GM18505 (cell line): ENCODE measurements around the gene IGSF21.

Experiments used
- ATAC-seq: cut with Tn5 transposase; IDR thresholded peaks from one replicate; pipeline ENCODE4 v1.9.1; 2021; ENCODE audit not compliant: unreplicated experiment
- POLR2A ChIP-seq: IDR thresholded peaks from 4 replicates; pipeline ENCODE4 v1.6.1; 2011; ENCODE audit warnings: borderline replicate concordance; ENCODE audit not compliant: insufficient read depth, insufficient read length; ENCODE audit errors: extremely low read depth

IGSF21 gene

DNA sequence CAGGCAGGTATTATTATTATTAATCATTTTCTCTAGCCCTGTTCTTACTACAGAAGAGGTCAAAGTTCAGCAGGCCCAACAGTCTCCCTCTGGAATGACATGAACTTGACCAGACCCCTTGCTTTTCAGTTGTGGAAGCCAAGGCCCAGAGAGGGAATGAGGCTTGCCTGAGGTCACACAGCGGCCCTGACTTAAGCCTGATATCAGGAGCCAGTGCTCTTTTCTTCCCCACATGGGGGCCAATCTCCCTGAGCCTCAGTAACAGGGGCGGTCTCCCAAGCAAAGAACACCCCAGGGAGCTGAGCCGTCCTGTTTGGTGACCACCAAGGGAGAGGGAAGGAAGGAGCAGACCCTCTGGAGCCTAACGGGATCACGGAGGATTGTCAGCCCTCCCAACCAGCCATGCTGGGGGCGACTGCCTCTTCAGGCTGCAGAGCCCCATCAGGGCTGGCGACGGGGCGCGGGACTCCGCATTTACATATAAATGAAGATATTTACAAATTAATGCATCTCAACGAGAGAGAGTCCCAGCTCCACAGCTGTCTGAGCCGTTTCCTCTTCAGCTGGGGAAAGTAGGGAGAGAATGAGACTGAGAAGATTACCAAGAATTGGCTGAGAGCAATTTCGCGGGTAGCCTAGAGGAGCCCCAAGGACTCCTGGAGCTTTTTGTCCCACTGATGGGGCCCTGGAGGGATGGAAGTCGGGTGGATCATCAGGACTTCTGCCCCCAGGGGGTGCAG, 187.0 kb downstream of the IGSF21 start:
- ATAC-seq: no peak
- TF ChIP-seq POLR2A: no peak

DNA sequence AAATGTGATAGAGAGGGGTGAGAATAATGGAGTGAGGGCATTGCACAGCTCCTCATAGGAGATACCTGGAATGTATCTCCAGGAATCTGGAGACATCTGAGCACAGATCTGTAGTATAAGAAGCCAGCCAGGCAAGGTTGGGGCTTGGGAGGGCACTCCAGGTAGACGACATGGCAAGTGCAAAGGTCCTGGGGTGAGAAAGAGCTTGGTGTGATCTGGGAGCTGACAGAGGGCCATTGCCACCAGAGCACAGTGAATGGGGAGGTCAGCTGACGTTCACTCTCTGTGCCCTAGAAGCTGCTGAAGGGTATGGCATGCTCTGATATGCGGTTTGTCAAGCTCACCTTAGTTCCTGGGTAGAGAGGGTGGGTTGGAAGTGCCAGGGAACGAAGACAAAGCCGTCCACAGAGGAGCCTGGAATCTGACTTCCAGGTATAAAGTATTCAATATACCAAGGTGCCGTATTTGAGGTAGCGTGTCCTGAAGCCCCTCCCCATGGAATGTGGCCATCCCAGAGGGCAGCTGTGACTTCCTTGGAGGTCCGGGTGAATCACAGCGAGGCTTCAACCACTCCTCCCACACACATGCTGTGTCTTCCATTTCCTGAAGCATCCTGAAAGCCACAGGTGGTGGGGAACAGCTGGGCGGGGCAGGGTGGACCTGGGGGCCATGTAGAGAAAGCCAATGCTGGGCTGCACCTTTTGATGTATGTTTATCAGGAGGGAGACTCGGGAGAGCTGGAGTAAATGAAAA, 190.5 kb downstream of the IGSF21 start:
- no peak for ATAC-seq
- no peak for TF ChIP-seq POLR2A

DNA sequence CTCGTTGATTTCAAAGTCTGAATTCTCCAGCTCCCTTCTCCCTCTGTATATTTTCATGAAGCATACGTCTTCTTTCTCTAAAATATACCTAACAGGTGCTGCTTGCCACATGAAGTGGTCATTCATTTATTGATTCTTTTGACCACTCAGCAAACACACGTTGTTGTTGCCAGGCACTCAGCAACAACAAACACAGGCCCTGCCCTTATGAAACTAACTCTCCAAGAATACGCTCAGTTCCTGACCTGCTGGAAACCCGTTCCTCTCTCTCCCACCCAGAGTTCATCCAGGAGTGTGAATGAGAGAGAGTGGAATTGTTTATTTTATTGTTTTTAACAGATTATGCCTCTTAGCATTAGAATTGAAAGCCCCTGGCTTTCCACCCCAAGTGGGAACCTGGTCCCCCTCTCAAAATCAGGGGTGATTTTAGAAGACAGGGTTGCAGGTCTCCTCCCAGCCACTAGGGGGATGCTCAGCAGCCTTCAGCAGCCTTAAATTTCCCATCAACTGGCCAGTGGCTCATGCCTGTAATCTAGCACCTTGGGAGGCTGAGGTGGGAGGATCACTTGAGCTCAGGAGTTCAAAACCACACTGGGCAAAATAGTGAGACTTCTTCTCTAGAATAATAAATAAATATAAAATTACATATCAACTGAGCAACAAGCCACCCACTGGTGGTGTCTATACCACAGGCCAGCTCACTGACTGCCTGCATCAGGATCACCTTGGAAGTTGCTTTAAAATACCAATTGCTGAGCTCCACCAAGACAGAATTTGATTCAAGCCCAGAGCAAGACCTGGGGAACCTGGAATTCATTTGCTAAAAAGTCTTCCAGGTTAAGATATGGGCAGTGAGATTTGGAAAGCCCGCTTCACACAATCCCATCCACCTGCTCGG, 192.1 kb downstream of the IGSF21 start:
- no peak for TF ChIP-seq POLR2A
- ATAC-seq: no peak

DNA sequence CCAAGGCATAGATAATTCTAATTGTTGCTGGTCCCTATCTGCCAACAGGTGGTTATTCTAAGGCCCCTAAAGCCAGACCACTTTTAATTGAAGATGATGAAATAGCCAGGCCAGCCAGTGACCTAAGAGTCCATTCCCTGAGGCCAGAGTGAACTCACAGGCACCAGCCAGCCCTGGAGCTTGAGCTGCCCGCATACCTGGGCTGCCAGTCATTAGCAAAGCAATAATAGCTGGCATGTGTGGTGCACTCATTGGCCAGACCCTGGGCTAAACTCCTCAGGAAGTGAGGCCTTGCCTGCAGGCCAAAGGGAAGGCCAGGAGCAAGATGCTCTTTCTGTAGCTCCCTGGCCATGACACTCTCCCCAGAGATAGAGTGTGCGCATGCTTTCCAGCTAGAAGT, 192.8 kb downstream of the IGSF21 start:
- TF ChIP-seq POLR2A: no peak
- no peak for ATAC-seq

DNA sequence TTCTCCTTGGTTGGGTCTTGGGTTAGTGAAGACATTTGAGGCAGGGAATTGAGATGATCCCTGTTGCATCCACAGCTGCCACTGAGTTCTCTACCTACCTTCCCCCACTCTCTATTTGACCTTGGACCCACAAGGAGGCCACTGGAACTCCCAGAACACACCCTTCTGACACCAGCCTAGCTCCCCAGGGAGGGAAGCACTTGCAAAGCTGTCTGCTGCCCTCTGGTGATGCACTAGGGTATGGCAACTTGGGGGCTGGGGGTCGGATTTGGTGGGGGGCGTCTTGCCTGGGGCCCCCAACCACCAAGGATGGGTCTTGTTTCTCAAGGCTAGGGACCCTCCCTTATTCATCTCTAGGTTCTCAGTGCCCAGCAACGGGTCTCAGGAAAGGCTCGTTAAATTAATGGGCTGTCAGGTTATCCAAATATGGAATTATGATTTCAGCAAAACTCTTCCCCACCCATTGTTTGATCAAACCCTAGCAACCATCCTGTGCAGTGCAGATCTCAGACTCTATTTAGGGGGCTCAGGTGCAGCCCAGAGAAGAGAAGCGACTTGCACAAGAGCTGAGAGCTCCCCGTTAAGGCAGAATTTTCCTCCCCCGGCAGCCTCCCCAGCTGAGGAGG, 195.3 kb downstream of the IGSF21 start:
- ATAC-seq: no peak

DNA sequence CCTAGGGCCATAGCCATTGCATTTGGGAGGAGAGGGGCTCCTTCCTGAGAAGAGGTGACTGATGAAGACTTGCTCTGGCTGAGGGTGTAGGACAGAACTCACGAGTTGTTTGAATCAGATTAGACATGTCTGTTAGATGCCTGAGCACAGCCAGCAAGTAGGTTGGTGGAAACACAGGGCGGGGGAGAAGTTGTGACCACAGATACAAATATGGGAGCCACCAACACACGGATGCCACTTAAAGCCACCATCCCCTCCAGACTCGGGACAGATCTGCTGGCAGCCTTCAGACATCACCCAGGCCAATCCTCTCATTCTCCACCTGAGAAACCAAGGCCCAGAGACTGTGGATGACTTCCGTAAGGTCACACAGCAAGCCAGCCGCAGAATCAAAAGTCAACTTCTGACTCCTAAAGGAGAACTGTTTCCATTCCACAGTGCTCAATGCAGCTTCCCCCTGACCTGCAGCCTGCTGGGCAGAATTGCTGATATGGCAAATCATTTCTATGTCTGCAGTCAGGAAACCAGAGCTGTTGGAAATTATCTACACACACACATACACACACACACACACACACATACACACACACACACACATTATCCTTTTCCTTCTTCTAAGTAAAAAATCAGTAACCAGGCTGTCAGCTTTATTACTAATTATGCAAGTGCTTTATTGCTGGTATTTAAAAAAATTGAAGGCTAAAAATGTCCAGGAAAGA, 196.7 kb downstream of the IGSF21 start:
- no peak for TF ChIP-seq POLR2A
- ATAC-seq: no peak

More for the DNA sequence above, 195.3 kb downstream of the IGSF21 start:
- TF ChIP-seq POLR2A: no peak

DNA sequence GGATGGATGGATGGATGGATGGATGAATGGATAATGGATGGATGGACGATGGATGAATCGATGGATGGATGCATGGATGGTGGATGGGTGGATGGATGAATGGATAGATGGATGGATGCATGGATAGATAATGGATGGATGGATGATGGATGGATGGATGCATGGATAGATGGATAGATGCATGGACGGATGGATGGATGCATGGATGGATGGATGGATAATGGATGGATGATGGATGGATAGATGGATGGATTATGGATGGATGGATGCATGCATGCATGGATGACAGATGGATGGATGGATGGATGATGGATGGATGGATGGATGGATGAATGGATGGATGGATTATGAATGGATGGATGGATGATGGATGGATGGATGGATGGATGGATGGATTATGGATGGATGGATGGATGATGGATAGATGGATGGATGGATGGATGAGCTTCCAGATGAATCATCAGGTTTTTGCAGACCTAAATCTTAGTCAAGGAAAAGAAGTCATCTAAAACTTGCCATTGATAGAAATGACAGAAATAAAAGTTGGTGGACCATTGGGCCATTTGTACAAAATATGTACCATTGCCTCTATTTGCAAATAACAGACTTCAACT, 197.7 kb downstream of the IGSF21 start:
- ATAC-seq: no peak
- TF ChIP-seq POLR2A: no peak

DNA sequence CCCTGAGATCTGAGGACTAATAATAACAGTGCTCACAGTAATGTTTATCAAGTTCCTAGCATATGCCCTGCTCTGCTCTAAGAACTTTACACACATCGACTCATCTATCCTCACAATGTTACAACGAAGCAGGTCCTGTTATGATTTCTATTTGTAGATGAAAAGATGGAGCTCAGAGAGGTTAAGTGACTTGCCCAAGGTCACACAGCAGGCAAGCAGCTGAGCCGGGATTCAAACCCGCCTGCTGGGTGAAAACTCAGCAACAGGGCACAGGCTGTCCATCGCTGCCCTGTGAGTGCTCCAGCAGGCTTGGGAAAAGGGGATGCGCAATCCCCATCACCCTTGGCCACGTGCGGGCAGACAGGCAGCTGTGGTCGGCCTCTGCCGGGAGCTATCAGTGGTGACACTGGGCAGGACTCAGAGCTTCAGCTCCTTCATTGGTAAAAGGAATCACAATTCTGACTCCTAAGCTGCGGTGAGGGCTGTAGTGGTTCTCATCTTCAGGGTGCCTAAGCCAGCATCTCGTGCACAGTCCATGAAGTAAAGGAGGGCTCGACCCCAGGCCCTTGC, 199.8 kb downstream of the IGSF21 start:
- TF ChIP-seq POLR2A: no peak
- no peak for ATAC-seq

DNA sequence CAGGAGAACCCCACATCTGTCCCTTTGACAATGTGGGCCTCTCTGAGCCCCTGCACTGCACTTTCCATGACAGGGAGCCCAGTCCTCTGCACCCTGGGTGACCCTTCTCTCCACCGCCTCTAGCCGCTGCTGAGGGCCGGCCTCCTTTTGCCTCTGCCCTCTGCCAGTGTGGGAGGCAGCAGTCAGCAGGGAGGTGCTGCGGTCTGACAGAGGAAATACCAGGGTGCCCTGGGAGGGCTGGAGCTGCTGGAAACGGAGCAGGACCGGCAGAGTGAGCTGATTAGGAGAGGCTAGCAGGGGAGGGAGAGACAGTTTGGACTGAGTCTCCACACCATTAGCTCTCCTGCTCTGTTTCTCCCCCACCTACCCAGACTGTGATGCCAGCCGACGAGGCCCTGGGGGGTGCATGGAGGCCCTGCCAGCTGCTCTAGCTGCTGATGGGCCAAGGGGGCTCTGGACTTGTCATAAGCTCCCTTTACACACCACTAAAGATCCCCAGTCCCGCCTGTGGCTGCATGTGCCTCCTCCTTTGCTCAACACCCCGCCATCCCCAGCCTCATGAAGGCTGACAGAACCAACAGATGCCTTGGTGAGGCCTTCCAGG, 202.1 kb downstream of the IGSF21 start:
- no peak for ATAC-seq
- no peak for TF ChIP-seq POLR2A

DNA sequence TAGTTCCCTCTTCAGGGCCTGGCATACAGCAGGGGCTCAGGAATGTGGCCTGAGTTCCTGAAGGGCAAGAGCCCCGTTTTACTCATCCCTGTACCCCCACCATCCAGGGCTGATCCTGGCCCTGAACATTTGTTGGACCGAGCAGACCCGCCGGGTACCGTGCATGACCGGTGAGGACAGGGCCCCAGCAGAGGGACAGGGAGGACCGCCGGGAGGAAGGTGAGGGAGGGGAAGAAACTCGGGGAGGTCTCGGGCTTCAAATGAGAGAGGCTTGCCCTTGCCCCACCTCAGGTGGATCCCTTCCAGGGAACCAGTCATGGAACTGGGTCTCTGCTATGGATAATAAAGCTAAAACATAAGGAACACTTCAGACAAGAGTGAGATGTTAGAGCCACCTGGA, 205.4 kb downstream of the IGSF21 start:
- ATAC-seq: no peak
- no peak for TF ChIP-seq POLR2A

DNA sequence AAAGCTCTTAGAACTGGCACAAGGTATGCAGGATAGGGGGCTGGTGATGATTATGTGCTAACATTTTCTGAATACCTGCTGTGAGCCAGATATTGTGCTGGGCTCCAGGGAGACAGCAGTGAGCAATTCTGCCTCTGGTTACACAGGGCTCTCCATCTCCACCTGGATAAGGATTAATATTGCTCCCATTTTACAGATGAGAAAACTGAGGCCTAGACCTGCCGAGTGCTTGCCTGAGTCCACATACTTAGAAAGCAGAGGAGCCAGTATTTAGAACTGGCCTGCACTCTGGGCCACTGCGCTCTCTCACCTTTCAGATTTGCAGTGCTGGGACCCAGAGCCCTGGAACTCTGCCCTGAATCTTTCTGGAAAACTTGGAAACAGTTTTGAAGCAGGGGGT, 205.9 kb downstream of the IGSF21 start:
- ATAC-seq: no peak
- TF ChIP-seq POLR2A: no peak
